GM18867 (cell line): ENCODE results near the gene HIF1AN.

Experiments
- ATAC-seq: cut with Tn5 transposase; IDR thresholded peaks from one replicate; pipeline ENCODE4 v1.9.1; 2021; ENCODE audit warnings: mild to moderate bottlenecking, moderate library complexity; ENCODE audit not compliant: unreplicated experiment

HIF1AN gene

GRCh38 chr10:100535715-100536353, at the start of gene HIF1AN:
Gene HIF1AN, plus strand, starts transcription at chr10:100535943. Its CDS starts 16 bp downstream, at chr10:100535959.
- ATAC-seq, result peak; percentile 95

DNA sequence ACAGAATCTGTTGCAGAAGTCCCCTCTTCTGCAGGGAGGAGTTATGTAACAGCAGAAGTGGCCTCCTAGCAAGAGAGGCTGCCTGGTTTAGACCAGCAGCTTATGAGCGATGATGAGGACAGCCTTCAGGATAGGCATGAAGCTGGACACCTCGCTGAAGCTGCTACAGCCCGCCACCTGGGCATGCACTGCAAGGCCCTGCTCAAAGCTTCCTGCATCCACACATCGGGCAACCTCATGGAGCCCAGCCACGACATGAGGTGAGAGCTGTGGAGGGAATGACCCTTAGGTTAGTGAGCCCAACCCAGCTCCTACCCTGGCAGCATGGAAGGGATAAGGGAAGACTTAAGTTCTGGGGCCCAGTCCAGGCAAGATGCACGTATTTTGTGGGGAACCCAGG, 48.2 kb upstream of the HIF1AN start:
- no peak for ATAC-seq

DNA sequence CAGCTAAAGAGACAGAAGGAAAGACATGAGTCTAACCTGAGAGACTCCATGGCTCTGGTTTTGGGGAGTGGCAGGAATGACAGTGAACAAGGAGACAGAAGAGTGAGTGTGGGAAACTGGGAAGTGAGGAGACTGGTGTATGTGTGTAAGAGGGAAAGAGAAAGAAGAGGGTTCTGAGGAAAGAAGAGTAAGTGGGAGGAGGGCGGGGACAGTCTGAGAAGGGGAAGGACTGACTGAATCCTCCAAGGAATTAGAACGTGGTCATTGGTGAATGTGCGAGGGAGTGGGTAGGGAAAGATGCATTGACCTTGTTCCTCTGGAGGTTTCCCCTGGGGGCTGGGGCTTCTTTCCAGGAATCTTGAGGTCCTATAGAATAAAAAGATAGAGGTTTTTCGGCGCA, 46.3 kb upstream of the HIF1AN start:
- ATAC-seq, result no peak

DNA sequence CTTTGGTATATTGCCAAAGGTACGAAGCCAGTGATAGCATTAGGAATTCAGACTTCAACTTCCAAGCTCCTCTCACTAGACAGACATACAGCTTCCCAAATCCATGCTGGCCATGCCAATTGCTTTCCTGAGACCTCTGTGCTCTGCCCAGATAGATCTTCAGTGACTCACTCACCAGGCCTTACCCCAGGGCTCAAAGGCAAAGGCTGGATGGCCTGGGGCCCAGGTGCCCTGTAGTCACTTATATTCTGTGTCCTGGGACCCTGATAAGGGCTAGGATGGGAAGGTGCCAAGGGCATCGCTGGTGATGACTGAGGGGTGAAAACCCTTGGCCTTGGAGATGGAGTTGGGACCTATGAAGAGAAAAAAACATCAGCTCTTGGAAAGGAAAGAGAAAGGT, 45.2 kb upstream of the HIF1AN start:
- no peak for ATAC-seq

- ATAC-seq, result no peak
Observed at GRCh38 chr10:100496567-100496966, 39.2 kb upstream of the HIF1AN start.

GRCh38 chr10:100498059-100498458, 37.7 kb upstream of the HIF1AN start:
- no peak for ATAC-seq

DNA sequence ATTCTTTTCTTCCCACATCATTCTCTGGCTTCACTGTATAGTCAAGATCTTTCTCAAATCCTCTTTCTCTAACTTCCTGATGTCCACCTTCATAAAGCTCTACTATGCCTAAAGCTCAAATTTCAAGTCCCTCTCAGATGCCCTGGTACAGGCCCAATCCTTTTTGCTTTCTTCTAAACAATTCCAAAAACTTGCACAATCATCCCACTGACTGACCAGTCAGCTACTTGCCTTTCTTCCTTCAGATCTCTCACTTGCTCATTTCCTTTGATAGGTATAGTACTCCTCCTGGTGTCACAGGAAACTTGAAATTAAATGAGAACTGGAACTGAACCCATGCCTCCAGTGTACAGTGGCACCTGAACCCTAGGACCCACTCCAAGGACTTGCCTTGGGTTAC, 34.3 kb upstream of the HIF1AN start:
- ATAC-seq, result no peak

DNA sequence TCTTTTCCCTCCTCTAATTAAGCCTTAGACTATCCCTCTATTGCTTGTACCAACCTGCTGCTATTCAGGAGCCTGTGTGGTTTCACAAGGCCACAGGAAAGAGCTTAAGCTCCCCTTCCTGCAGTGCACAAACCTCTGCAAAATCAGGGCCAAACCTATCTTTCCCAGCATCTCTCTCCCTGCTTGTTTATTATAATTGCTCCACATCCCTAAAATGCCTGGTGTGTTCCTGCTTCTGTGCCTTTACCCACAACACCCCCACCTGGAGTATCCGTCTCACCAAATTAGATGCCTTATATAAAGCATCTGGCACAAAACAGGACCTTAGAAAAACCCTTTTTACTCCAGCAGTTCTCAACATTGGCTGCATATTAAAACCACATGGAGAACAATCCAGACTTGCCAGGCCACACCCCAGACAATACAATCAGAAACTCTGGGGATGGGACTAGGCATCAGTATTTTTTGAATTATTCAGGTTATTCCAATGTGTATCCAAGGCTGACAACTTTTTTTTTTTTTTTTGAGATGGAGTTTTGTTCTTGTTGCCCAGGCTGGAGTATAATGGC, 32.7 kb upstream of the HIF1AN start:
- ATAC-seq, result no peak

DNA sequence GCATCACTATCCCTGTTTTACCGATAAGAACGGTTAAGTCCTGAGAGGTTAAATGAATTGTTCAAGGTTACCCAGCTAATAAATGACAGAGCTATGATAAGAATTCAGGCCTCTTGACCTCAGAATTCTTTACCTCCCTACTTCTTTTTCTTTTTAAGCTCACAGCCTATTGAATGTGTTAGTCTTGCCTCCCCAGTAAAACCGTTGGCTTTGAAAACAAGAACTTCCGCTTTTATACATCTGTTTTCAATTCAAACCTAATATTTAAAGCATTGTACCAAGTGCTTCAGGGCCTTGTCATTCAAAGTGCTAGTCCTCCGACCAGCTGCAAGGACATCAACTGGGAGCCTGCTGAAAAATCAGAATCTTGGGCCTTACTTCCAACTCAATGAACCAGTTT, 31.6 kb upstream of the HIF1AN start:
- ATAC-seq, result no peak

- ATAC-seq, result no peak
Observed at GRCh38 chr10:100505164-100505563, 30.6 kb upstream of the HIF1AN start.

DNA sequence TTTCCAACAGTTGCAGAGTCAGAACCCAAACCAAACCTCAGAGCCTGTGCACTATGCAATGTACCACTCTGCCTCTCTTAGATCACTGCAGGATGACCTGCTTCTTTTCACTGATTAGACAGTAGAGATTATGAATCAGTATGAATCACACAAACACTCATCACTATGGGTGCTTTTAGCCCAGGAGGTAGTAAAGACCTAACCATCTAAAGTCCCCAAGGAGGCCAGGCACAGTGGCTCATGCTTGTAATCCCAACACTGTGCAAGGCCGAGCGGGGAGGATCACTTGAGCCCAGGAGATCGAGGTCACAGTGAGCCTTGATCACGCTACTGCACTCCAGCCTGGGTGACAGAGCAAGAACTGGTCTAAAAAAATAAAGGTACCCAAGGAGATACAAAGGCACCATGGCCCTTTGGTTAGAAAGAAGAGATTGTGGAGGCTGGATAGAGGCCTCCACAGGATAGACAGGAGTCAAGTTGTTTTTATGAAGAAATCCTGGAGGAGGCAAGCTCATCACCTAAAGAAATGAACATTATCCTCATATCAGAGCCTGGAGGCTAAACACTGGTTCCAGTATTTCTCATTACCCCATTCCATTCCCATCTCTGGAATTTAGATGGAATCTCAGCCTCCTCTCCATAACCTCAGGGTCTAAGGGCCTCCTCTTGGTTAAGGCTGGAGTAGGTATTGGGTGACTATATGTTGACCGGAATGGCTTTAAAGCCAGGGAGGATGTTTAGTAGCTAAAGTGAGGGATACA, 29.0 kb upstream of the HIF1AN start:
- ATAC-seq, result no peak

GRCh38 chr10:100507357-100507732, 28.4 kb upstream of the HIF1AN start:
- ATAC-seq, result no peak

- ATAC-seq, result no peak
Observed at GRCh38 chr10:100508266-100508665, 27.5 kb upstream of the HIF1AN start.

GRCh38 chr10:100508691-100509150, 27.0 kb upstream of the HIF1AN start:
- ATAC-seq, result no peak

GRCh38 chr10:100509241-100509840, 26.4 kb upstream of the HIF1AN start:
- ATAC-seq, result no peak

GRCh38 chr10:100510533-100511308, 25.0 kb upstream of the HIF1AN start:
- ATAC-seq, result peak; percentile 72

- no peak for ATAC-seq
Observed at GRCh38 chr10:100515612-100516011, 20.1 kb upstream of the HIF1AN start.

DNA sequence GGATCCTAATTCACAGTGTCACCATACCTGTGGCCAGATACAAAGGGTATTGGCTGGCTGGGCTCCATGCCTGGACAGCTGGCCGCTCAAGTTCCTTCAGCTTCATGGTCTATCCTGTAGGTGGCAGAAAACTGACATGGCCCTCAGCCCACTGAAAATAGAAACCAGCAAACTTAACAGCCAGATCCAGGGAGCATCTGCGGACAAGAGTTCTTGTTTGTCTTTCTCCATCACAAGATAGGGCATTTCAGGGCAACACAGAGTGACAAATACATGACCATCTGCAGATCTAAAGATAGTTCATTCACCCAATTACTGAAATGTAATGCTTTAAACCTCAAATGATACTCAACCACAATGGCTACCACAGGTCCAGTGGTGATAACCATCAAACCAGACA, 18.9 kb upstream of the HIF1AN start:
- ATAC-seq, result no peak

DNA sequence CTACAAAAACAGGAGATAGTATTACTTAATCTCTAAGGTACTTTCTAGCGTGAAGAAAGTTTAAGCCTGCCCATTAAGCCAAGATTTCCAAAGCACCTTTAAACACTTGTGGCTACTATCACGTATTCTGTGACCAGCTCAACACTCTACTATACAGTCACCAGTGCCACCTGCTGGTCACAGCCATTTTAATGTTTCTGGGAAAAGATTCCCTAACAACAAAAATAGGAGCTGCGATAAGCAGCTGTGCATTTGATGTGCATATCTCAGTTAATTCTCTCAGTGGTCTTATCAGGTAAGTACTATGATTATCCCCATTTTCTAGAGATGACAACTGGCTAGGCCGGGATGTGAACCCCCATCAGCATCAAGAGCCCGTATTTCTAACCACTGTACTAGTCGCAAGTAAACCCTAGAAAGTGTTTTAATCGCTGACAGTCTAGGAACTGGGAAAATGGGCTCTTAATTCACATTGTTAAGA, 16.9 kb upstream of the HIF1AN start:
- ATAC-seq, result no peak

DNA sequence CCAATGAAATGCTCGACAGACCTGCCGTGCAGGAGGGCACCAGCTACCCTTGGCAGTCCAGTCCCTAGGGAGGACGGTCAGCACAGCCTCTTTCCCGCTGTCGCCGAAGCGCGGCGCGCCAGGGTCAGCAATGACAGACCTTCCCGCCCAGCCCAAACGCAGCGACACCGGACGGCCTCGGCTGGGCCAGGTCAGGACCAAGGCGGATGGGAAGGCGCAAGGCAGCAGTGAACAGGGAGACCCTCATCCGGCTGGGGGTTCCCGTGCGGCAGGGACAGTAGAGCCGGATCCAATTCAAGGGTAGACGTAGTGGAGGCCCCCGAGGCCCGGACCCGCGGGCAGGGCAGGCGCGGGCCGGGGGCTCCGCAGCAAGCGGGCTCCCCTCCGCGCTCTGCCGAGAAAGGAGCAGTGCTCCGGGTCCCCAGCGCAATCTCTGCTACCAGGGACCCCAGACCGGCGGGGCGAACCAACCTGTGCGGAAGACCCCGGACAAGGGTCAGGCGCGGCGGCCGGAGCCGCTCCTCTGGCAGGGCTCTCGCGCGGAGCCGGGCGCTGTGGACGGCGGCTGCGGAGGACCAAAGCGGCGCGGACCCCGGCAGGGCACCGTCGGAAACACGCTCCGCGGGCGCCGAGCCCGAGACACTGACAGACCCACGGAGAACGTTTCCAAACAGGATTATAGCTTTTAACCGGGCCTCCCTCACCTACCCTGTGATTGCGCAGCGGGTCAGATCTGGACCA, 16.3 kb upstream of the HIF1AN start, which contains the start of gene SEC31B:
Gene SEC31B, minus strand, starts transcription at position 551 of the 741 bp plus-strand sequence. CDS start 2,909 bp downstream, outside the sequence.
- no peak for ATAC-seq
